Medulla oblongata (tissue), 1 donor: ENCODE results near the gene SLC20A1.

Source experiments
- DNase-seq: peaks from one replicate; pipeline ENCODE4 v3.0.0-alpha.2; 2015; ENCODE audit errors: extremely low spot score

The SLC20A1 gene

DNA sequence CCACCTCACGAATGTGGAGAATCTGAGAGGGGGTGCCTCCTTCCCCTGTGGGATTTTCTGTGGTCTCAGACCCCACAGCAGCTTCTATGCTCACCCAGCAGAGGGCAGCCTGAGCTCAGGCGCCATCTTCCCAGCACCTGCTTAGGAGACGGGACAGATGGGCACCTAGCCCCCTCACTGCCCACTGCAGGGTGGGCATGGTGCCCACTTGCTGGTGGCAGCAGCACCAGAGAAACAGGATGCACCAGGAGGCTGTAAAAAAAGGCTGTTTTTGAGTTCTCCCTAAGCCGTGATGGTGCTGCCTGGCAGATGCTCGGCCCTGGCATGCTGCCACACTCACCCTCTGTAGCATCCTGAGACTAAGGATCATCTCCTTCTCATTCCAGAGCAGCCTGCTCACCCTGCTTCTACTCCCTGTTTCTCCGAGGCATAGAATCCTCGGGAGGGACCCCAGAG, 19.1 kb upstream of the SLC20A1 start:
- peak; percentile 75 for DNase-seq

DNA sequence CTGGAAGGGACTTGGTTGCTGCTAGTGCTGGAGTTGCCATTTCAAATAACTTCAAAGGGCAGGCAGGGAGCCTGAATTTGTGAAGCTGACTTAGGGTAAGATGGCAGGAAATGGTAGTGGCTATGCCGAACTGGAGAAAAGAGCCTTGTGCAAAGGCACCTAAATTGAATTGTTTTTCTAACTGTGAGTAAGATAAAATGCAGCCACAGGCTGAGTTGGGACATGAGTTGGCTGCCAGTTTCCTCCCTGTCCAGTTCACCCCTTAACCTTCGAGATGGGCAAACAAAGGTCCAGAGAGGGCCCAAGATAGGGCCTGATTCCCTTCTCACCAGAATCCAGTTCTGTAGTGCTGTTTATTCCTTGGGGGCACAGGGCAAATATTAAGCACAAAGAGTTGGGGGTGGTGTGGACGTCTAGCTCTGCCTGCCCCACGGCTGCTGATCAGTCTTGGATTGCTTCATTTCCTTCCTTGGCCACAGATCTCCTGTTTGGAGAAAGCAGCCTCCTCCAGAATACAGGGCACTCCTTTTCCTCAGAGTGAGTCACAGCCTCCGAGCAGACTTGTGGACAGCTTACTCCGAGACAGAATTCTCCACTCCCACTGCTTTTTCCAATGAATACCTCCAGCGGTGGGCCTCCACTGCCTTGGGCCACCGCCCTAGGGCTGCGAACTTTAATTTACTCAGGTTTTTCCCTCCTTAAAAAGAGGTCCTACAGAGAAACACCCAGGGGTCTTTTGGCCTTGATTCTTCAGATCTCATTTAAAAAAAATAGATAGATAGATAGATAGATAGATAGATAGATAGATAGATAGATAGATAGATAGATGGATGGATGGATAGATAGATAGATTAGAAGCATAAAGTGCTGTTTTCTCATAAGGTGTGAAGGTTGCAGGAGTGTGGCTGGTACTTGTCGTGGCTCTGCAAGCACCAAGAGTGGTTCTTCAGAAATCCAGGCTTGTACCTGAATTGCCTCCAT, 18.4 kb upstream of the SLC20A1 start:
- DNase-seq = no peak

DNA sequence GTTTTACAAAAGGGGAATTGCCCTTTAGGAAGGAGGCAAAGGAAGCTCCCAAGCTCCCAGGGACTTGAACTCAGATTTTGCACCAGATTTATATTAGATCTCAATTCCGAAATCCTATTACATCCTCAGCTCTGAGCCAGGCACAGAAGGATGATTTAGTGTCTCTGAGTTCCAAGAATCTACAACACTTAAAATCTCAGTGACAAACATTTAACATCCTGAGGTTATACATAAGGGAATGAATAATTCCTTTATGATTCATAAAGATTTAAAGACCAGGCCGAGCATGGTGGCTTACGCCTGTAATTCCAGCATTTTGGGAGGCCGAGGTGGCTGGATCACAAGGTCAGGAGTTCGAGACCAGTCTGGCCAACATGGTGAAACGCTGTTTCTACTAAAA, 16.5 kb upstream of the SLC20A1 start:
- no peak for DNase-seq

DNA sequence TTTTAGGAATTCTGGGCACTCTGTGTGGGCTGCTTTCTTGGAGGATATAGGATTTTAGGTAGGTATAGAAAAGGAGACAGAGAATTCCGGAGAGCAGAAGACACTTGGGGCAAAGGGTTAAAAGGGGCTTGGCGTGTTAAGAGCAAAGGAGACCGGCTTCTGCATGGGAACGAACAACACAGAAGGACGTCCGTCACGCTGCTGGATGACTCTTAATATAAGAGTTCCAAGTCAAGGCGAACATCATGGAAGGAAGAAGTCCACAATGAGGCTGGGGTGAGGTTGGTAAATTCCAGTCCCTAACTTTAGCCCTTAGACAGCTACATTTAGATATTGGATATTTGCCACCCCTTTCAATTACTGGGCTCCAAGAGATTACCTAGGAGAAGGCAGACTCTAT, 15.9 kb upstream of the SLC20A1 start:
- no peak for DNase-seq

DNA sequence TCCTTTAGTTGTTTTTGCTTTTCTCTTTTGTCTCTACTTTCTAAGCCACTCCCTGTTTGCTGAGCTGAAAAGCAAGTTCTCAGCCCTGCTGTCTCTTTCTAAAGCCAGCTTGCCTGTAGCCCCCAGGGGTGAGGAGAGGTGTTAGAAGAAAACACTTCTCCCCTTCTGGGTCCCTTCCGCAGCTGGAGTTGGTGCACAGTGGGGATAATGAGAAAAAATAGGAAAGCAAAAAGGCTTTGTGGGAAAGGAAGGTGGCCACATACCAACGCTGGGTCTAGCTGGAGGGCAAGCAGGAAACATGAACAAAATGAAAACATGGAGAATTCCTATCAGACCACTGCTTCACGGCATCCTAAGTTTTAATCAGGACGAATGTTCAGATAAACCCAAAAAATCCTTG, 15.5 kb upstream of the SLC20A1 start:
- no peak for DNase-seq

DNA sequence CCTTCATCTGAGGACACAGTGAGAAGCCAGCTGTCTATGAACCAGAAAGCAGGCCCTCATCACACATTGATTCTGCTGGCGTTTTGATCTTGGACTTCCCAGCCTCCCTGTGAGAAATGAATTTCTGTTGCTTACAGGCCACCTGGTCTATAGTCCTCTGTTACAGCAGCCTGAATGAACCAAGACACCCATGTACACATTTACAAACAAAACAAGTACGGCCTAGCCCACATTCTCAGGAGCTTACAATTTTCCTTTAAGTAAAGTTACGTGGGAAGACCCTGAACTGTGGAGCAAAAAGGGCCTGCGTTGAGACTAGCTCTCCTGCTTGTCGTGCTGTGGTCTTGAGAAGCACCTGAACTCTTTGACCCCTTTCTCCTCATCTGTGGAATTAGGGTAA, 12.0 kb upstream of the SLC20A1 start:
- DNase-seq = no peak

DNA sequence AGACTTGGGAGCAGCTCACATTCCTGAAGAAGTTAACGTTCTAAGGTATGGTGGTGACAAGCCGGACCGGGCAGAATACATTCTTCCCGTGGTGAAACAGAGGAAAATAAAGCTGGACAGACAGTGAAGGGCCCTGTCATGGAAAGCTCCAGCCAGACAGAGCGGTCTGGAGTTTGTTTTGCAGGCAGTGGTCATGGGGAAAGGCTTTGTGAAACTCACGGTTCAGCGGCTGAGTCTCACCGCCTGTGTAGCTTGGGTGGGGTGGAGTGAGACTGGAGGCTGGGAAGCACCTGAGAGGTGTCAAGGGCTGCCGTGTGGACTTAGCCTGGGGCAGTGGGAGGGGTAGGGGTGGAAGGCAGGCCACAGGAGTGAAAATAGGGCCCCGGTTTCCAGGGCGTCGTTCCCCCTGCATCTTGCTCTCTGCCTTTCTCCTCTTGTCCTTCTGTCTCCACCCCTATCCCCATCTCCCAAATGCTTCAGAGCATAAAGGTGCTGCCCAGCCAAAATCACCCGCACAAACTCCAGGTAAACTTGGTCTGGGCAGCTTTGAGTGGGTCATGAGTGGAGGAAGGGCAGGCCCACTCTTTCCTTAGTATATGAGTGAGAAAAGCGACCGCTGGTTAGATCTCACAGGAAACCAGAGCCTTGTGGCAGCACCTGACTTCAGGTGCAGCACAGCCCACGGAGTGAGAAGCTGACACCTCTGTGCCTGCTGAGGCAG, 11.4 kb upstream of the SLC20A1 start:
- DNase-seq = no peak

DNA sequence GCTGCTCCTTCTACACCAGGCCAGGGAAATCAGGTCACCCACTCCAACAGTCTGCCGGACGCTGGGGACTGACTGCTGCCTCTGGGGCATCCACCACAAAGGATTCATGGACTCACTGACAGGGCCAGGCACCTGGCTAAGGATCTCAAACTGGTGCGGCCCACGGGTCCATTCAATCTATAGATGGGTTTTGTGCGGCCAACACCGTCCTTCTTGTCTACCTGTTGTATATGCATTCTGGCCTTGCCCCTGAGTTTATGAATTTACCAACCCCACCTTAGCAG, 10.9 kb upstream of the SLC20A1 start:
- DNase-seq = no peak

DNA sequence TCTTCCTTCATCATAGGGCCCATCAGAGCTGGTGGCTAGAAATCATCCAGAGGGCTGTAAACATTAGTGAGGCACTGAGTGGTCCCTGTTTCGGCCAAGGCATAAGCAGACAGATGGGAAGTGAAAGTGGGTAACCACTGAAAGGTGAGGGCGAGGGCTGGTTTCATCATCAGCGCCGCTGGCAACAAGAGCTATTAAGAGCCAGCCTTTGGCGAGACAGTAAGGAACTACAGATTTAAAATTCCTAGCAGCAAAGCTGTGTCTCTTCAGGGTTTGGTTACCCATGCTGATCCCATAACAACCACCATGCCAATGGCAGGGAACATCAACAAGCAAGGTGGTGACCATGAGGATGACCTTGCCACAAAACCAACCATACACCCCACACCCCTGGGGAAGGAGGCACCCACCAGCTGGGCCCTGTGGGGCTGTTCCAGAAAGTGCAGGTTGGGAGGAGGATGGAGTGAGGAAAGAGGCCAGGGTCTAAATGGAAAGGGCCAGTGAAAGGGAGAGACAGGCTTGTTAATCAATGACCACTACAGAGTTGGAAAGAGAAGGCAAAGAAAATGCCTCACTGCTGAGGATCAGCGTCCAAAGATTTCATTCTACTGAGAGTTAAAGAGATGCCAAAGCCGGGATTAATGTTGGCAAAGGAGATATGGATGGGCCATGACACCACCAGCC, 9.0 kb upstream of the SLC20A1 start:
- no peak for DNase-seq

DNA sequence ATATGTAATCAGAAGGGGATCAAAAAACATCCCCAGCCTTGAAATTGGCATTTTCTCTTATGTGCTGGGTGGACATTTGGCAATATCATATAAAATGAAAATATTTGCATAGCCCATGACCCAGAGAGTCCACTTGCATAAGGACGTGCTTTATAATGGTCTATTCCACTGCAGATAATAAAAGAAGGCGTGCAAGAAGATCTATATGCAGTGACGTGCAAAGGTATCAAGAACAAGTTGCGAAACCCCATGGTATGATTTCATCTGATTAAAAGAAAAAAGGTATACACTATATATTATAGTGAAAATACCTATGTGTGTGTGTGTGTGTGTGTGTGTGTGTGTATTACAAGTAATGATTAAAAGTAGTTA, 8.5 kb upstream of the SLC20A1 start:
- DNase-seq = no peak

DNA sequence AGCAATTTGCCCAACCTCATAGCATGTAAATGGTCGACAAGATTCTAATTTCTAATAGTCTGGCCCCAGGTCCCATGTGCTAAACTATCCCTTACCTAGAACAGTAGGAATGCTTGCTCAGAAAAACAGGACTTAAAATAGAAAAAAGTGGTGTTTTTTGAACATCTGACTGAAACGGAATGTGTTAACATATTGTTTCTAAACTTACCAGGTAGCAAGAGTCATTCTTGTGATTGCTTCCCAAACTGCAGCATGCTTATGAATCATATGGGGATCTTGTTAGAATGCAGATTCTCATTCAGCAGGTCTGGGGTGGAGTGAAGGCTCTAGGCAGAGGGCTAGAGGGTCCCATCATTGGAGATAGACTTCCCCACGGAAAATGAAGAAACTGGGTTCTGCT, 5.8 kb upstream of the SLC20A1 start:
- DNase-seq = no peak

DNA sequence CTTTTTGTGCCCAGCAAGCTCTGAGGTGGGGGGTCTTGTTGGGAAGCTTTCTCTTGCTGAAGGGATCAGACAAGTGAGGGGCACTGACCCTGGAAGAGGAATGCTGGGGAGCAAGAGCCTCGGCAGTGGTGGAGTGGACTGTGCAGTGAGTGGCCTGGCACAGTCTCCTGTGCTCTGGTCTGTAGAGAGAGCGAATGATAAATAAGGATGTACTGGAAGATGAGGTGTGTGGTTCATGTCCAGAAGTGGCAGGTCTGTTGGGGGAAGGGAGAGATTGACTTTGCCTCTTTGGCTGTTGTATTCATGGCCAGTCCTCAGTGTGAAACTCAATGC, 5.3 kb upstream of the SLC20A1 start:
- DNase-seq = no peak

DNA sequence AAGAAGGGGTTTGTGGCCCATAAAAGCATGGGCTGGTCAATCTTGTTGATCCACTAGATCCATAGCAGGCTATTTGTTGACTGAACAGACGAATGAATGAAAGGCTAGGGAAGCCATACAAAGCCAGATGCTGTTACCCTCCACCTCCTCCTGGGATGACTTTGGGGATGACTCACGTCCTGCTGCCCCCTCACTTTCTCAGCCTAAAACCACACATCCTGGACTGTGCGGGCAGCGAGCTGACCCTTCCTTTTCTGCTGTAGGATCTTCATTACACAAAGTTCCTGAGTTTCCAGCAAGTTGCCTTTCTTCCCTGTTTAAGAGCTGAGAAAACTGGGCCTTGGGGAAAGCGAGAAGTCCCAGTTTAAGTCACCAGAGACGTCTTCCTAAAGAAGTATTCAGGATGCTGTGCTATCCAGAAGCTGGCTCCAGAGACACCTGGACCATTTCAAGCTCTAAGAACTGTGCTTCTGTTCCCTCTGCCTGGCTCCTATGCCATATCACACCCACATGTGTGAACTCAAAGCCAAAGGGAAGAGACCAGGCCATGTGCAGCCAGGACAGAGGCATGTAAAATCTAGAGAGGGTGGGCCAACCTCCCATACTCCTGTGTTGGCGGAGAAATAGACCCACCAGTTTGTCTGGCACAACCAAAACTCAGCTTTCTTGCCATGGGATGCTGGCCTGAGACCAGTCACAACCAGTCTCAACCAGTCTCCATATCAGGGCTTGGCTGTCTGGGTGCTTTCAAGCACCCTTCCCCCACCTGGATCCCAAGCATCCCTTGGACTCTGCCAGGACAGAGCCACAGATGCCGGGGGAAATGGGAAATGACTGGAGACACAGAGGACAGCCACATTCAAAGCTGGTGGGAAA, 4.7 kb upstream of the SLC20A1 start:
- DNase-seq = no peak

DNA sequence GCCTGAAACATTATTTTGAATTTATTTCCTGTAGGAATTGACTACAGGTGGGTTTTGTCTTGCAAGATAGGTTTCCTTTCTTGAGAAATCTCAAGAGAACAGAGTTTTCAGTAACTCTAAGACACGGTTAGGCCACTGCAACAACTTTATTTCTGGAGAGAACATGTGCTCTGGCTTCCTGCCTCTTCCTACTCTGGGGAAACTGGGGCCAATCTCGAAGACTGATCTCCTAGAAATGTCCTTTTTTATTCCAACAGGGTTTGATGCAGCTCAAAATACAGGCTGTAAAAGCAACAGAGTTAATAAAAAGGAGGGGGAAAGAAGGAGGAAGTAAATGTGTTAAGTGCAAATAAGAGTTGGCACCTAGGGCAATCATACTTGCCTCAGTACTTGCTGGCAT, 4.0 kb upstream of the SLC20A1 start:
- DNase-seq = no peak

DNA sequence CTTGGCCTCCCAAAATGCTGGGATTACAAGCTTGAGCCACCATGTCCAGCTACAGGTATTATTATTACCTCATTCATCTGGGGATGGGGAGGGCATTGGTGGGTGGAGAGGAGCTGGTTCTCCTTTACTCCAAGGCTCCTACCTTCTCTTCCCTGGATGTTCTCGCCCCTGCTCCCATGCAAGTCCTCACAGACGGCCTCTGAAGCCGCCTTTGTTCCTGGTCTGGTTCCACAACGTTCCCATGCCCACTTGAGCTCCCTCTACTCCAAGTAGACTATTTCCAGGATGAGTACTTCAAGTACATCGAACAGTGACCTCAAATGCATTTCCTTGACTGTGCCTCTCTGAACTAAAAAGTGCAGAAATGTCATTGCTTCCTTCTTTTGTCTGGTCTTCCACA, 3.2 kb upstream of the SLC20A1 start:
- DNase-seq = no peak

DNA sequence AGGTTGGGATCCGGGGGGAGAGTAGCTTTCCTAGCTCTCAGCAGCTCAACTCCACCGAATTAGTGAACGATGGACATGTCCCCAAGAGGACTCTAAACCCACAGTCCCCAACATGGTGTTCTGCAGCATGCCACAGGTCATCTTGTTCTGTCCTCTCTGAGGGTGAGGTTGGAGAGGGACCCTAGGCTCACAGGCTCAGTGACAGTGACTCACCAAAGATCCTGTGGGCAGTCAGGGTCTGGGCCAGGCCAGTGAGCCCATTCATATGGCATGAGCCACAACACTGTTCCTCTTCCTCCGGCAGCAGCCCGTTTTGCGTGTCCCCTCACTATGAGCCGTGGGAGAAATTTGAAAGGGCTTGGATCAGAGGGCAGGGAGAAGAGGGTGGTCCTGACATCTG, 2.8 kb upstream of the SLC20A1 start:
- DNase-seq = no peak

DNA sequence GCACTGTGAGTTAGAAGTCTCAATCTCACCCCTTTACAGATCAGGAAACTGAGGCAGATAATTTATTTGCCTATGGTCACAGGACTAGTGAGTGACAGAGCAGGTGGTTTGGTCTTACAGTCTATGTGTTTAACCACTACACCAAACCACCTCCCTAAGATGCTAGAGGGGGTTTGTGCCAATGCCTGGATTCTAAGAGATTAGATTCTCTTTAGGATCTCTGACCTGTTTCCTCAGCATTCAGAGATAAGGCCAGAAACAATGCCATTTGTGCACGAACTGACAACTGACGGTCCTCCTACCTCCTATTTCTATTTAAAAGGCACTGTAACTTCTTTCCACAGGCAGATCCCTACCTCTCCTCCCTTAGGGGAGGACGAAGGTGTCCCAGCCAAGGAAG, 2.3 kb upstream of the SLC20A1 start:
- DNase-seq = no peak

DNA sequence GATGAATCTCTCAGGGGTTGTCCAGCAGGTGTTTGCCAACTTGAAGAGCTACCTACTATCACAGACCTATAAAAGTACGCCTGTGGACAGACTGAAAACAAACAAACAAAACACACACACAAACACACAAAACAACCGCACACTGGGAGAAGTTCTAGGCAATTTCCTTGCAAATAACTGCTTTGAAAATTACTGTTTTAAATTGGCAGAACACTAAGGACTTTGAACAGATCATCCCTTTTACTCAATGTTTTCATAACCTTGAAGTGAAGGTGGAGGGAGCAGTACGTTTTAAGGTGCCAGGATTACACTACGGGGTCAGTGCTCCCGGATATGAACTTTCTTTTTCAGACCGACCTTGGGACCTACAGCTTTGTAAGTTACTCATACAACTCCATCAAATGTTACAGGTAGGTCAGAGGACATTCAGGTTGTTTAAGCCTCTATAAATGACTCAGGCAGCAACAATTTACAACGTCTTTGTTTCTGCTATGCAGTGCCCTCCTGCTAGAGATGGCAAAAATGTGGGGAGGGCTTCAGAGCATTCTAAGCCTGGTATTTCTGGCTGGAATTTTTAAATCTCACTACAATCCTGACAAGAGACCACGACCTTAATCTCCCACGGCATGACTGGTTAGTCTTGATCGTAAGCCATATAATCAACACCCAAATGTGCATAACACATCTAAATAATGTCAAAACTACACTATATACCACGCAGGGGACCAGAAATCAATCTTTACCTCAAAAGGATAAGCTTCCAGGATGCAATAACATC, 1.4 kb upstream of the SLC20A1 start:
- DNase-seq = no peak

DNA sequence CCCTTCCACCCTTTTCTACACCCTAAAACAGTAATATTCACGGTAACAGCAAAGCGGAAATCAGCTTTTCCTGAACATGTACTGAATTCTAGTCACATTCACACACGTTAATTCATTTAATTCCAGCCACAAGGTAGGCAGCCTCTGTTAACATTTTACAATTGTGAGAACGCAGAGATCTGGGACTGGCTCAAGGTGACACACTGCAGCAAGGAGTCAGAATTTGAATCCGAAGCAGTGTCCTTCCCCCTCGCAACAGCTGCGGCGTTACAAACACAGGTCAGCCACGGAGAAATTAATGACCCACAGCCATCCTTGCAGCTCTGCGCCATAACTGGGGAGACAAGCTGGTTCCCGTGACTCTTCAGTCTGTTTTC, 818 bp upstream of the SLC20A1 start:
- DNase-seq = no peak

DNA sequence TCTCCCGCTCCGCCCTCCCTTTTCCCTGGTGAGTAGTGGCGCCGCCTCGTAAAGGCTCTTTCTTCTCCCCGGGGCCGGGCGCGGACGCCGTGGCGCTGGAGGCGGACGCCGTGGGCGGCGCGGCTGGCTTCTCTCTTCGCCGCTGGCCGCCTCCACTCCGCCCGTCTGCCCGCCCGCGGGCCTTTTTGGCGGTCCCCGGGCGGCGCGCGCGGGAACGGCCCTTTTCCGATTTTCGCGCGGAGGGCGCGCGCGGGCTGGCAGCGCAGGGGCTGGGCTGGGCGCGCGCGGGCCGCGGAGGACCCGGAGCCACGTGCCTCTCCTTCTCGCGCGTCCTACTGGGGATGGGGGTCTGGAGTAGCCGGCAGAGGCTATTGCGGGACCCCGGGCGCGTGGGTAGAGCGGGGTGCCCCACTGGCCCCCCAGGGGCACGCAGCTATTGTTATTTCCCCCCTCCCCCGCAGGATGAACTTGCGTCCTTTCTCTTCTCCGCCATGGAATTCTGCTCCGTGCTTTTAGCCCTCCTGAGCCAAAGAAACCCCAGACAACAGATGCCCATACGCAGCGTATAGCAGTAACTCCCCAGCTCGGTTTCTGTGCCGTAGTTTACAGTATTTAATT, 472 bp downstream of the SLC20A1 start:
- no peak for DNase-seq
